Measurements from ENCODE around the gene C11orf71.

DNA sequence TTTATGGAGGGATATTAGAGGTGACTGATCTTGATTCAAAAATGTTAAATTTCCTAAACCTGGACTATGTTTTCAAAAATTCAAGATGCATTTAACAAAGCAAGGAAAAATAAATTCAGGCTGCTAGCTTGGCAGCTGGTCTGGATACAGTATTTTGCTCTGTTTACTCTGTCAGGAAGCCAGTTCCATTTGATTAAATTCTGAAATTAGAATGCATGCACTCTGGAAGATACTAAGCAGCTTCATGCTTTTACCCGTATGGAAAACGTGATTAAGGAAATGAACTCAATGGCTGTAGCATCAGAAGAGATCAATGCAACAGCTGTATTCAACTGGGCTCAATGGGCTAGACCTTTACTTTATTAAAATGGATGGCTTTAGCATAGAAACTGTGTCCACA, 14.2 kb downstream of the C11orf71 start:
- TF ChIP-seq, protein P1, sequence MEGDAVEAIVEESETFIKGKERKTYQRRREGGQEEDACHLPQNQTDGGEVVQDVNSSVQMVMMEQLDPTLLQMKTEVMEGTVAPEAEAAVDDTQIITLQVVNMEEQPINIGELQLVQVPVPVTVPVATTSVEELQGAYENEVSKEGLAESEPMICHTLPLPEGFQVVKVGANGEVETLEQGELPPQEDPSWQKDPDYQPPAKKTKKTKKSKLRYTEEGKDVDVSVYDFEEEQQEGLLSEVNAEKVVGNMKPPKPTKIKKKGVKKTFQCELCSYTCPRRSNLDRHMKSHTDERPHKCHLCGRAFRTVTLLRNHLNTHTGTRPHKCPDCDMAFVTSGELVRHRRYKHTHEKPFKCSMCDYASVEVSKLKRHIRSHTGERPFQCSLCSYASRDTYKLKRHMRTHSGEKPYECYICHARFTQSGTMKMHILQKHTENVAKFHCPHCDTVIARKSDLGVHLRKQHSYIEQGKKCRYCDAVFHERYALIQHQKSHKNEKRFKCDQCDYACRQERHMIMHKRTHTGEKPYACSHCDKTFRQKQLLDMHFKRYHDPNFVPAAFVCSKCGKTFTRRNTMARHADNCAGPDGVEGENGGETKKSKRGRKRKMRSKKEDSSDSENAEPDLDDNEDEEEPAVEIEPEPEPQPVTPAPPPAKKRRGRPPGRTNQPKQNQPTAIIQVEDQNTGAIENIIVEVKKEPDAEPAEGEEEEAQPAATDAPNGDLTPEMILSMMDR (IDR thresholded peaks at IDR 0.05), result no peak
- no peak for TF ChIP-seq ZFX (IDR thresholded peaks at IDR 0.05; ENCODE audit: borderline replicate concordance)
